Ovary (tissue), 9 donors: ENCODE measurements around the gene EDC3. TPM values are rescaled to one million over a fixed set of nuclear protein-coding genes. Genes with fewer than 3 reads are reported as not detected.

ENCODE experiments used
- DNase-seq, 5 donors: peaks; one replicate each; pipeline ENCODE4 v3.0.0-alpha.2; 2019 to 2020
- H3K27ac ChIP-seq, 2 donors: fragments of 200-600 bp; one replicate each; pipeline versions ENCODE4 v1.5.1 to v1.8.0; 2019 to 2022
- H3K27me3 ChIP-seq: fragments of 200-600 bp; one replicate; pipeline ENCODE4 v1.8.0; 2022
- H3K36me3 ChIP-seq: fragments of 200-600 bp; sonication (generic); one replicate; pipeline ENCODE4 v1.5.1; 2019
- H3K4me1 ChIP-seq: one replicate; pipeline ENCODE4 v1.8.1; 2013; ENCODE audit warnings: mild to moderate bottlenecking, moderate library complexity; ENCODE audit not compliant: insufficient read depth
- H3K4me3 ChIP-seq: fragments of 200-600 bp; sonication (generic); one replicate; pipeline ENCODE4 v1.5.1; 2017
- H3K9me3 ChIP-seq, 2 donors: fragments of 200-600 bp in 1 of 2; sonication (generic) in 1 of 2; one replicate each; pipeline versions ENCODE4 v1.5.1 to v1.8.1; 2013 to 2019; ENCODE audit warnings: mild to moderate bottlenecking in 1 of 2, moderate library complexity in 1 of 2
- CTCF ChIP-seq, 3 donors: fragments of 450-650 bp in 2 of 3; fragments of 200-600 bp in 1 of 3; IDR thresholded peaks; one replicate each; pipeline versions ENCODE4 v1.5.1 to v1.8.0; 2016 to 2022; ENCODE audit warnings: antibody characterized with exemption in 3 of 3, mild to moderate bottlenecking in 1 of 3
- EP300 ChIP-seq: sonication (generic); formaldehyde crosslinking; IDR thresholded peaks from one replicate; pipeline ENCODE4 v1.6.1; 2017; ENCODE audit warnings: antibody characterized with exemption
- POLR2A ChIP-seq: fragments of 450-650 bp; IDR thresholded peaks from one replicate; pipeline ENCODE4 v1.6.1; 2017; ENCODE audit warnings: antibody characterized with exemption, mild to moderate bottlenecking, moderate library complexity
- WGBS, 3 donors: extraction: QIAGEN DNeasy Blood & Tissue Kit in 1 of 3; methylation state at CpG; one replicate each; pipeline versions ENCODE4 v1.1.5 to v1.1.7; 2013 to 2017; 5-methylcytosine and 5-hydroxymethylcytosine counted together
- intact Hi-C, 4 donors: fragments of 100-400 bp; cut with DNase I; formaldehyde crosslinking; loops; one replicate each; pipeline versions ENCODE4 v1.11.0 to v1.15.1; 2022 to 2023
- polyA plus RNA-seq, 2 donors: library from polyadenylated mRNA; stranded (reverse); fragments of 200-250 nt in 1 of 2; fragments of 350-450 nt in 1 of 2; fragmentation: Illumina TruSeq in 1 of 2; extraction: RNeasy Lipid Tissue Mini Kit (QIAGEN cat#74804) in 1 of 2; gene quantifications; one replicate each; pipeline ENCODE4 v1.2.3, GENCODE V29; 2013 to 2014
- total RNA-seq, 7 donors: library from RNA; depleted of rRNA in 2 of 7; stranded (reverse); fragments of >200 nt in 2 of 7; fragmentation: NEBNext Ultra II Directional in 3 of 7; extraction: Animal tissue kit (Norgen Biotek cat#: 25700) in 3 of 7; gene quantifications; one replicate each; pipeline versions ENCODE4 v1.1.0 to v1.2.4, GENCODE V29; 2016 to 2023
- donor health status: DM: no; HTN: no; CAD: no; lungs with moderate emphysema.
- donor health status: DM: no; HTN: no; CAD: no.
- donor health status: Bipolar disorder and iron deficiency.
- donor health status: DM: yes; HTN: yes; CAD: no.
- donor health status: DM: no; HTN: no; CAD: no.
- donor health status: DM: yes; HTN: yes; CAD: no.

The EDC3 gene
- total and polyA plus RNA-seq, 9 donors = 10.6 to 44.5 (median 34.2) TPM

- Histone ChIP-seq H3K36me3 (no peaks in the 10 kb centered on the region), H3K9me3 (no peaks in the 10 kb centered on the region), H3K27me3 (no peaks in the 10 kb centered on the region), H3K4me1 (peaks cover 5% of the 10 kb centered on the region), H3K27ac (no peak overlapping the region), H3K4me3 (no peak overlapping the region)
- 93 to 96% (median 94%) methylated on average over 4 of the region's 4 CpGs for WGBS, 3 donors
- intact Hi-C loops = no loop called here
- TF ChIP-seq CTCF (IDR thresholded peaks at IDR 0.05) = no peak
- TF ChIP-seq EP300 = no peak
- no peak for TF ChIP-seq POLR2A
- no peak for DNase-seq
Measured at GRCh38 chr15:74594455-74594854, 101.4 kb downstream of the EDC3 start.

- H3K4me3 ChIP-seq = no peak overlapping the region
- no peak overlapping the region for H3K27ac ChIP-seq
- DNase-seq = no peak
- H3K9me3 ChIP-seq = no peaks in the 10 kb centered on the region
- TF ChIP-seq POLR2A (no peak), CTCF (IDR thresholded peaks at IDR 0.05) (no peak), EP300 (no peak)
- H3K4me1 ChIP-seq = no peaks in the 10 kb centered on the region
- intact Hi-C loops = no loop called here
- no peaks in the 10 kb centered on the region for H3K36me3 ChIP-seq
- 86 to 92% (median 92%) methylated on average over 7 of the region's 7 CpGs for WGBS, 3 donors
- no peaks in the 10 kb centered on the region for H3K27me3 ChIP-seq
Measured at GRCh38 chr15:74593122-74593521, 102.7 kb downstream of the EDC3 start.

GRCh38 chr15:74592222-74592621, 103.6 kb downstream of the EDC3 start:
- intact Hi-C loops = no loop called here
- DNase-seq = no peak
- Histone ChIP-seq H3K4me1 (no peaks in the 10 kb centered on the region), H3K9me3 (no peaks in the 10 kb centered on the region), H3K4me3 (no peak overlapping the region), H3K36me3 (no peaks in the 10 kb centered on the region), H3K27ac (no peak overlapping the region), H3K27me3 (no peaks in the 10 kb centered on the region)
- 77 to 84% (median 80%) methylated on average over 3 of the region's 3 CpGs for WGBS, 3 donors
- TF ChIP-seq CTCF (IDR thresholded peaks at IDR 0.05) (no peak), POLR2A (no peak), EP300 (no peak)

GRCh38 chr15:74589826-74590225, 106.0 kb downstream of the EDC3 start:
- WGBS, 3 donors = 92 to 96% (median 96%) methylated on average over 6 of the region's 6 CpGs
- H3K27ac ChIP-seq = no peak overlapping the region
- no peaks in the 10 kb centered on the region for H3K4me1 ChIP-seq
- no peak for TF ChIP-seq POLR2A
- no peak for TF ChIP-seq EP300
- TF ChIP-seq CTCF (IDR thresholded peaks at IDR 0.05) = no peak
- DNase-seq = no peak
- no peaks in the 10 kb centered on the region for H3K36me3 ChIP-seq
- no peaks in the 10 kb centered on the region for H3K27me3 ChIP-seq
- no peak overlapping the region for H3K4me3 ChIP-seq
- no peaks in the 10 kb centered on the region for H3K9me3 ChIP-seq
- intact Hi-C loops = no loop called here

- Histone ChIP-seq H3K36me3 (no peaks in the 10 kb centered on the region), H3K4me1 (no peaks in the 10 kb centered on the region), H3K4me3 (no peak overlapping the region), H3K27me3 (no peaks in the 10 kb centered on the region), H3K9me3 (no peaks in the 10 kb centered on the region), H3K27ac (no peak overlapping the region)
- WGBS, 3 donors = 94 to 96% (median 96%) methylated on average over 9 of the region's 9 CpGs
- DNase-seq = no peak
- intact Hi-C loops = no loop called here
- TF ChIP-seq POLR2A (no peak), CTCF (IDR thresholded peaks at IDR 0.05) (no peak), EP300 (no peak)
Measured at GRCh38 chr15:74585857-74586256, 110.0 kb downstream of the EDC3 start.
